Peyer's patch (tissue), 4 donors: ENCODE measurements around the gene PSME2. TPM values are rescaled to one million over a fixed set of nuclear protein-coding genes. Genes with fewer than 3 reads are reported as not detected.

Experiments used
- DNase-seq, 3 donors: peaks; one replicate each; pipeline ENCODE4 v3.0.0-alpha.2; 2017 to 2019
- H3K27ac ChIP-seq, 4 donors: fragments of 200-600 bp; sonication (generic); one replicate each; pipeline ENCODE4 v1.5.1; 2016 to 2019
- H3K27me3 ChIP-seq, 2 donors: fragments of 200-600 bp; sonication (generic); one replicate each; pipeline ENCODE4 v1.5.1; 2019
- H3K36me3 ChIP-seq, 3 donors: fragments of 200-600 bp; sonication (generic); one replicate each; pipeline ENCODE4 v1.5.1; 2016 to 2019
- H3K4me1 ChIP-seq, 4 donors: fragments of 200-600 bp; sonication (generic); one replicate each; pipeline ENCODE4 v1.5.1; 2016 to 2019
- H3K4me3 ChIP-seq, 4 donors: fragments of 200-600 bp; sonication (generic); 1 replicate in 3 of 4; 2 replicates in 1 of 4; pipeline ENCODE4 v1.5.1; 2016 to 2019; ENCODE audit warnings: mild to moderate bottlenecking in 1 of 4
- H3K9me3 ChIP-seq, 4 donors: fragments of 200-600 bp; sonication (generic); one replicate each; pipeline ENCODE4 v1.5.1; 2016 to 2019; ENCODE audit warnings: mild to moderate bottlenecking in 1 of 4
- POLR2A ChIP-seq, 2 donors: fragments of 450-650 bp; IDR thresholded peaks; one replicate each; pipeline ENCODE4 v1.5.1; 2017; ENCODE audit warnings: antibody characterized with exemption in 2 of 2, mild to moderate bottlenecking in 2 of 2, moderate library complexity in 2 of 2
- total RNA-seq, 4 donors: library from RNA; depleted of rRNA; stranded (reverse); fragments of >200 nt; gene quantifications; one replicate each; pipeline ENCODE4 v1.1.0, GENCODE V29; 2016
- TF ChIP-seq, protein P1 (sequence below), 6 experiments: fragments of 450-650 bp in 4 of 6; fragments of 200-600 bp in 2 of 6; sonication (generic) in 1 of 6; IDR thresholded peaks; one replicate each; pipeline ENCODE4 v1.5.1; 2017 to 2019; ENCODE audit warnings: antibody characterized with exemption in 6 of 6, mild to moderate bottlenecking in 3 of 6, moderate library complexity in 1 of 6

Gene PSME2
- total RNA-seq, 4 donors from 2014 or later = 119 to 258 (median 162) TPM

DNA sequence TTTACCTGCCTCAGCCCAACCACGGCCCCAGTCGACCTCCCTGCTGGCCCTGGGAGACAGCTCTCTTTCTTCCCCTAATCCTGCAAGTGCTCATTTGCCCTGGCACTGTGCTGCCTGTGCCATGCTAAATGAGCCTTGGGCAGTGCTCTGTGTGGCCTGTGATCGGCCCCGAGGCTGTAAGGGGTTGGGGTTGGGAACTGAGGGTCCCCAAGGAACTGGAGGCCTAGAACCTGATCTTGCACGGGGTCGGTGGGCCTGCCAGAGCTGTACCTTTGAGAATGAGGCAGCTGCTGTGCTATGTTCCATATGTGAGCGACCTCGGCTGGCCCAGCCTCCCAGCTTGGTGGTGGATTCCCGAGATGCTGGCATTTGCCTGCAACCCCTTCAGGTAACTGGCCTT lies 3.7 kb upstream of the PSME2 start:
- Histone ChIP-seq H3K36me3 (peaks cover 0 to 63% (median 2%) of the 10 kb centered on the region in 3 donors), H3K4me1 (peaks cover 0 to 23% (median 13%) of the 10 kb centered on the region in 4 donors)
- no peak for TF ChIP-seq POLR2A (IDR thresholded peaks at IDR 0.05)
- TF ChIP-seq, protein P1, sequence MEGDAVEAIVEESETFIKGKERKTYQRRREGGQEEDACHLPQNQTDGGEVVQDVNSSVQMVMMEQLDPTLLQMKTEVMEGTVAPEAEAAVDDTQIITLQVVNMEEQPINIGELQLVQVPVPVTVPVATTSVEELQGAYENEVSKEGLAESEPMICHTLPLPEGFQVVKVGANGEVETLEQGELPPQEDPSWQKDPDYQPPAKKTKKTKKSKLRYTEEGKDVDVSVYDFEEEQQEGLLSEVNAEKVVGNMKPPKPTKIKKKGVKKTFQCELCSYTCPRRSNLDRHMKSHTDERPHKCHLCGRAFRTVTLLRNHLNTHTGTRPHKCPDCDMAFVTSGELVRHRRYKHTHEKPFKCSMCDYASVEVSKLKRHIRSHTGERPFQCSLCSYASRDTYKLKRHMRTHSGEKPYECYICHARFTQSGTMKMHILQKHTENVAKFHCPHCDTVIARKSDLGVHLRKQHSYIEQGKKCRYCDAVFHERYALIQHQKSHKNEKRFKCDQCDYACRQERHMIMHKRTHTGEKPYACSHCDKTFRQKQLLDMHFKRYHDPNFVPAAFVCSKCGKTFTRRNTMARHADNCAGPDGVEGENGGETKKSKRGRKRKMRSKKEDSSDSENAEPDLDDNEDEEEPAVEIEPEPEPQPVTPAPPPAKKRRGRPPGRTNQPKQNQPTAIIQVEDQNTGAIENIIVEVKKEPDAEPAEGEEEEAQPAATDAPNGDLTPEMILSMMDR (IDR thresholded peaks at IDR 0.05) = no peak

DNA sequence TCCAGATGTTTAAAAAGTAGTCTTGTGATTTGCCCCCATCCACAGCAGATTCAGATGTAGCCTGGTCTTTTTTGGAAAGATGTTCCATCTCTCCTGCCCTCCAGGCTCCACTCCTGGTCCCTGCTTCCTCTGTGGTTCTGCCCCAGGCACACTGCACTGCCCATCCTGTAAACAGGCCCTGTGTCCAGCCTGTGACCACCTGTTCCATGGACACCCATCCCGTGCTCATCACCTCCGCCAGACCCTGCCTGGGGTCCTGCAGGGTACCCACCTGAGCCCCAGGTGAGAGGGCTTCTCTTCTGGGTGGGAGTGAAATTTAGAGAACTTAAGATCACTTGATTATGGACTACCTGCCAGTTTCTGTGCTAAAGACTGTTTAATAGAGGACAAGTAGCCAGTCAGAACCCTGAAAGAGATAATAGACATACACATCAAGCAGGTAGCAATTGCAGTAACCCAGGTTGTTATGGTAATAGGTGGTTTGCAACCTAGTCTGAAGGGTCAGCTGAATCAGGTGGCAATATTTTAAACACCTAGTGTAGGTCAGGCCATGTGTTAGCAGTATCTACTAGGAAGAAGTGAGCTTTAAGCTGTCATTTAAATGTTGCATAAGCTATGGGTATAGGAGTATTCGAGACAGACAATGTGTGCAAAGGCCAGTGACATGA lies 3.0 kb upstream of the PSME2 start:
- Histone ChIP-seq H3K27ac (no peak overlapping the region), H3K36me3 (peaks cover 0 to 57% (median 2%) of the 10 kb centered on the region in 3 donors), H3K27me3 (no peaks in the 10 kb centered on the region), H3K9me3 (no peaks in the 10 kb centered on the region), H3K4me3 (no peak overlapping the region), H3K4me1 (peaks cover 0 to 27% (median 13%) of the 10 kb centered on the region in 4 donors)
- no peak for DNase-seq
- TF ChIP-seq, protein P1 (IDR thresholded peaks at IDR 0.05) = no peak
- TF ChIP-seq POLR2A (IDR thresholded peaks at IDR 0.05) = no peak

More for the DNA sequence above, 3.7 kb upstream of the PSME2 start:
- no peaks in the 10 kb centered on the region for H3K9me3 ChIP-seq
- no peak for DNase-seq
- no peaks in the 10 kb centered on the region for H3K27me3 ChIP-seq
- no peak overlapping the region for H3K27ac ChIP-seq
- no peak overlapping the region for H3K4me3 ChIP-seq

DNA sequence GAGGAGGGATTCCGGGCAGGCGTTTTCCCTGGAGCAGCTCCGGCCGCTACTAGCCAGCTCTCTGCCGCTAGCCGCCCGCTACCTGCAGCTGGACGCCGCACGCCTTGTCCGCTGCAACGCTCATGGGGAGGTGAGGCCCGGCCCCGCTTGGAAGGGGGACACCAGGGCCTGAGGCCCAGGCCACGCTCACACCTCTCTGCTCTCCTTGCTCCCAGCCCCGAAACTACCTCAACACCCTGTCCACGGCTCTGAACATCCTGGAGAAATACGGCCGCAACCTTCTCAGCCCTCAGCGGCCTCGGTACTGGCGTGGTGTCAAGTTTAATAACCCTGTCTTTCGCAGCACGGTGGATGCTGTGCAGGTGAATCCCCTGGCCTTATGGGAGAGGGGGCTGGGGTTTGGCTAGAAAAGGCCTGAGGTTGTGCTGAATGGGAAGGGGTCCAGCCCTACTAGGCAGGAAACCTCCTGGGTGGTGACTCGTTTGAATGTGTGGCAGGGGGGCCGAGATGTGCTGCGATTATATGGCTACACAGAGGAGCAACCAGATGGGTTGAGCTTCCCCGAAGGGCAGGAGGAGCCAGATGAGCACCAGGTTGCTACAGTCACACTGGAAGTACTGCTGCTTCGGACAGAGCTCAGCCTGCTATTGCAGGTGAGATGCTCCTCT lies 1.5 kb upstream of the PSME2 start:
- DNase-seq = no peak

DNA sequence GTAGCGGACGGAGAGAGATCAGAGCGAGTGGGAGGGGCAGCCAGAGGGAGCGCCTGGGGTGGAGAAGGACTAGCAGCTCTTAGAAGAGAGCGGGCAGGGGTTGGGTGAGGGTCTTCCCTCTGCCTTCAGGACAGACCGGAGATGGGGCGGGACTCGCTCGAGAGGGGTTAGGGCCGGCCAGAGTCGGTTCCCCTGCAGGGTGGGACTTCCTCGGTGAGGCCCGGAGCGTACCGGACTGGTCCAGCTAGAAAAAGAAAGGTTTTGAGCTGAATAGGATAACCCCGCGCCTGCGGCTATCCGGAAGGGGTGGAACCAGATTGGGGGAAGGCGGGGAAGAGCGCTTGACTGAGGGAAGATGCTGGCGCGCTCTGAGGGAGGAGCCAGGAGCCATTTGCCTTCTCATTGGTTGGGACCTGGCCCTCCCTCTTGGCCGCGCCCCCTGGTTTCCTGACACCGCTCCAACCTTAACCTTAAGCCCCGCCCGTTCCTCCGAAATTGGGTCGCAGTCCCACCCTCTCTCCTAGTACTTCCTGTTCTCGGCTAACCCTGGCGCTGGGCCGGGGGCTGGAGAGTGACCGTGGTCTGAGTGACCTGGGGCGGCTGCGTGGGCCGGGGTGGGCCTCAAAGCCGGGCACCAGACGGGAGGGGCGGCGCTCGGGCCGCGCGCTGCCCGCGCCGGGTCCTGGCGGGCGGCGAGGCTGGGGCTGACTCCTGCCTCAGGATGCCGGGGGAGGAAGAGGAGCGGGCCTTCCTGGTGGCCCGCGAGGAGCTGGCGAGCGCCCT lies 759 bp upstream of the PSME2 start, which contains the start of gene RNF31:
TSS of gene RNF31 (plus strand) at position 521 of the 783 bp plus-strand sequence. CDS start at position 722, 201 bp downstream.
- H3K36me3 ChIP-seq = peaks cover 0 to 36% (median 2%) of the 10 kb centered on the region in 3 donors
- peaks cover 0 to 45% (median 15%) of the 10 kb centered on the region in 4 donors for H3K4me1 ChIP-seq
- peak; percentile 38 to 54 for TF ChIP-seq POLR2A (IDR thresholded peaks at IDR 0.05)
- TF ChIP-seq, protein P1 (IDR thresholded peaks at IDR 0.05) = no peak
- peak within 1 kb of the TSS; percentile 80 to 96 (median 94) for H3K27ac ChIP-seq
- peak; percentile 98 to 99 (median 99) for DNase-seq
- H3K4me3 ChIP-seq = peak within 1 kb of the TSS; percentile 73 to 96 (median 78)
- H3K27me3 ChIP-seq = no peaks in the 10 kb centered on the region
- H3K9me3 ChIP-seq = no peaks in the 10 kb centered on the region

More for the DNA sequence above, 1.5 kb upstream of the PSME2 start:
- Histone ChIP-seq H3K27me3 (no peaks in the 10 kb centered on the region), H3K4me1 (peaks cover 0 to 38% (median 13%) of the 10 kb centered on the region in 4 donors), H3K4me3 (peak overlapping the region; percentile 73 to 96 (median 78)), H3K27ac (peak overlapping the region; percentile 80 to 96 (median 94)), H3K36me3 (peaks cover 0 to 43% (median 2%) of the 10 kb centered on the region in 3 donors), H3K9me3 (no peaks in the 10 kb centered on the region)
- TF ChIP-seq, protein P1 (IDR thresholded peaks at IDR 0.05) = no peak
- TF ChIP-seq POLR2A (IDR thresholded peaks at IDR 0.05) = no peak
